ENCODE data around the gene PROK1.

PROK1 gene

DNA sequence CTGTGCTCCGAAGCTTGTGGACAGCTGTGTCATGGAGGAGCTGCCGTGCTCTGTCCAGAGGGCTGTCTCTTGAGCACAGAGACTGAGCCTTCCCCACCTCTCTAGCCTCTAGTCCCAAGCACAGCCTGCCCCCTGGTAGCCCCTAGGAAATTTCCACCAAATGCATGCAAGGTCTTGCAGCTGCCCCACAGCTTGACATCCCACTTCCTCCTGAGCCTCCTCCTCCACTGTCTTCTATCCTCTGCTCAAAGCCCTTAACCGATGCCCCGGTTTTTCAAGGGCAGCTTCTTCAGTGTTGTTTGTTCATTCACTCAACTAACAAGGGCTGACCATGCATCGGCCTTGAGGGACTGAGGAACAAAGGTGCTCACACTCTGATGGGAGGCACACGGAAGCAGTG is 20.6 kb upstream of the PROK1 start:
- Histone ChIP-seq H3K27ac (no peak overlapping the region), H3K4me1 (ENCODE audit: low read depth, poor library complexity, severe bottlenecking) (peaks cover 6% of the 10 kb centered on the region), H4K20me1 (ENCODE audit: insufficient read depth) (no peaks in the 10 kb centered on the region), H3K79me2 (ENCODE audit: insufficient read depth, low read depth) (no peaks in the 10 kb centered on the region), H3K27me3 (ENCODE audit: insufficient read depth, low read depth) (no peaks in the 10 kb centered on the region), H3K36me3 (ENCODE audit: insufficient read depth) (no peaks in the 10 kb centered on the region), H2AFZ (ENCODE audit: low read depth) (no peak overlapping the region), H3K4me2 (no peak overlapping the region), H3K9ac (no peak overlapping the region), H3K4me3 (IDR thresholded peaks at IDR 0.05; ENCODE audit: insufficient read depth, low read depth, low read length) (no peak overlapping the region)
- TF ChIP-seq CTCF (conservative IDR thresholded peaks at IDR 0.05; ENCODE audit: low read depth, low read length) = no peak

DNA sequence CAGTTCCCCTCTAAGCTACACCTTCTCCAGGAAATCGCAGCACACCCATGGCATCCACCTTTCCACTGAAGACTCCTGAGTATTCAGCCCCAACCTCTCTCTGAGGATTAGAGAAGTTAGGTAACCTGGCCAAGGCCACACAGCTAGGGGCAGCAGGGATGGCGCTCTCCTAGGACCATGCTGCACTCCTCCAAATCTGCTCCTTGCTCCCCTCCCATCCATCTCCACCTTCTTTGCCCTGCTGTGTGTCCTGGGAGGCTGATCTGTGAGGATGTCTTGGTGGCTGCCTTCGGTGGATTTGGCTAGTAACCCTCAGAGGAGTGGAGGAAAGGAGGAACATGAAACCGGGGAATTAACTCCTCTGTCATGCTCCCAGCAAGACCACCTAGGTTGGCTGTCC is 20.0 kb upstream of the PROK1 start:
- no peak overlapping the region for H3K4me2 ChIP-seq
- TF ChIP-seq CTCF (conservative IDR thresholded peaks at IDR 0.05; ENCODE audit: low read depth, low read length) = no peak

GRCh38 chr1:110433213-110433612 is 17.7 kb upstream of the PROK1 start:
- no peak overlapping the region for H3K27ac ChIP-seq
- no peaks in the 10 kb centered on the region for H4K20me1 ChIP-seq (ENCODE audit: insufficient read depth)
- H3K9ac ChIP-seq = no peak overlapping the region
- no peaks in the 10 kb centered on the region for H3K36me3 ChIP-seq (ENCODE audit: insufficient read depth)
- no peak overlapping the region for H3K4me2 ChIP-seq
- no peaks in the 10 kb centered on the region for H3K27me3 ChIP-seq (ENCODE audit: insufficient read depth, low read depth)
- no peaks in the 10 kb centered on the region for H3K79me2 ChIP-seq (ENCODE audit: insufficient read depth, low read depth)
- no peak for TF ChIP-seq CTCF (conservative IDR thresholded peaks at IDR 0.05; ENCODE audit: low read depth, low read length)
- H3K4me1 ChIP-seq (ENCODE audit: low read depth, poor library complexity, severe bottlenecking) = peaks cover 6% of the 10 kb centered on the region
- no peak overlapping the region for H2AFZ ChIP-seq (ENCODE audit: low read depth)
- H3K4me3 ChIP-seq (IDR thresholded peaks at IDR 0.05; ENCODE audit: insufficient read depth, low read depth, low read length) = no peak overlapping the region

More for the DNA sequence above, 20.0 kb upstream of the PROK1 start:
- H3K4me3 ChIP-seq (IDR thresholded peaks at IDR 0.05; ENCODE audit: insufficient read depth, low read depth, low read length) = no peak overlapping the region
- no peak overlapping the region for H3K9ac ChIP-seq
- no peaks in the 10 kb centered on the region for H3K36me3 ChIP-seq (ENCODE audit: insufficient read depth)
- no peaks in the 10 kb centered on the region for H3K79me2 ChIP-seq (ENCODE audit: insufficient read depth, low read depth)
- H3K27me3 ChIP-seq (ENCODE audit: insufficient read depth, low read depth) = no peaks in the 10 kb centered on the region
- no peaks in the 10 kb centered on the region for H4K20me1 ChIP-seq (ENCODE audit: insufficient read depth)
- no peak overlapping the region for H2AFZ ChIP-seq (ENCODE audit: low read depth)
- peaks cover 6% of the 10 kb centered on the region for H3K4me1 ChIP-seq (ENCODE audit: low read depth, poor library complexity, severe bottlenecking)
- H3K27ac ChIP-seq = no peak overlapping the region

- no peak for TF ChIP-seq CTCF (conservative IDR thresholded peaks at IDR 0.05; ENCODE audit: low read depth, low read length)
- no peak overlapping the region for H3K9ac ChIP-seq
- H3K4me3 ChIP-seq (IDR thresholded peaks at IDR 0.05; ENCODE audit: insufficient read depth, low read depth, low read length) = no peak overlapping the region
- no peak overlapping the region for H3K27ac ChIP-seq
- peaks cover 6% of the 10 kb centered on the region for H3K4me1 ChIP-seq (ENCODE audit: low read depth, poor library complexity, severe bottlenecking)
- H3K27me3 ChIP-seq (ENCODE audit: insufficient read depth, low read depth) = no peaks in the 10 kb centered on the region
- no peaks in the 10 kb centered on the region for H4K20me1 ChIP-seq (ENCODE audit: insufficient read depth)
- H3K4me2 ChIP-seq = no peak overlapping the region
- no peaks in the 10 kb centered on the region for H3K79me2 ChIP-seq (ENCODE audit: insufficient read depth, low read depth)
- no peak overlapping the region for H2AFZ ChIP-seq (ENCODE audit: low read depth)
- H3K36me3 ChIP-seq (ENCODE audit: insufficient read depth) = no peaks in the 10 kb centered on the region
Measured at GRCh38 chr1:110433803-110434202, 17.1 kb upstream of the PROK1 start.

Data from KMS-11 (cell line).